Measurements from ENCODE around the gene CSNK2A1.

DNA sequence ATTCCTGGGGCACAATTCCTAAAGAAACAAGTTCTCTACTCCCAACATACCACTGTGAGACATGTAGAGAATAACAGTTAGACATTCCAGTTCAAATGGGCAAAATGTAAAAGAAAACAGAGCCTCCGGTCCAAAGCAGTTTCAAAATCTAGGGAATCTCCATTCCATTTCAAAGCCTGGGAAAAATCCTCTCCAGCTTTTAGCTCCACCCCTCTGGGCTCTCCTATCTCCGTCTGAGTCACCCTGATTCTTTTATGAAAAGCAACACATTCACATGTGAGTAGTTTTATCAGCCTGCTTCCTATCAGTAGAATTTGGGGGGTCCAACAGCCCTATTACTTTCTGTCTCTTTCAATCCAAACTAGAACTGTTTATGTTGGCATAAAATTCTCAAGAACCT lies 3.7 kb downstream of the CSNK2A1 start:
- TF ChIP-seq, protein P1, sequence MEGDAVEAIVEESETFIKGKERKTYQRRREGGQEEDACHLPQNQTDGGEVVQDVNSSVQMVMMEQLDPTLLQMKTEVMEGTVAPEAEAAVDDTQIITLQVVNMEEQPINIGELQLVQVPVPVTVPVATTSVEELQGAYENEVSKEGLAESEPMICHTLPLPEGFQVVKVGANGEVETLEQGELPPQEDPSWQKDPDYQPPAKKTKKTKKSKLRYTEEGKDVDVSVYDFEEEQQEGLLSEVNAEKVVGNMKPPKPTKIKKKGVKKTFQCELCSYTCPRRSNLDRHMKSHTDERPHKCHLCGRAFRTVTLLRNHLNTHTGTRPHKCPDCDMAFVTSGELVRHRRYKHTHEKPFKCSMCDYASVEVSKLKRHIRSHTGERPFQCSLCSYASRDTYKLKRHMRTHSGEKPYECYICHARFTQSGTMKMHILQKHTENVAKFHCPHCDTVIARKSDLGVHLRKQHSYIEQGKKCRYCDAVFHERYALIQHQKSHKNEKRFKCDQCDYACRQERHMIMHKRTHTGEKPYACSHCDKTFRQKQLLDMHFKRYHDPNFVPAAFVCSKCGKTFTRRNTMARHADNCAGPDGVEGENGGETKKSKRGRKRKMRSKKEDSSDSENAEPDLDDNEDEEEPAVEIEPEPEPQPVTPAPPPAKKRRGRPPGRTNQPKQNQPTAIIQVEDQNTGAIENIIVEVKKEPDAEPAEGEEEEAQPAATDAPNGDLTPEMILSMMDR (IDR thresholded peaks at IDR 0.05), result no peak
- TF ChIP-seq POLR2A (IDR thresholded peaks at IDR 0.05), result no peak
